D341Med (cell line): ENCODE measurements around the gene ITSN1.
"Not testable (repeated sequence)": the region's sequence is repeated elsewhere in the genome, so short reads cannot be mapped to it uniquely, and the experiment has no call there.

ENCODE experiments used
- DNase-seq: peaks from one replicate; pipeline ENCODE4 v3.0.0; 2012; ENCODE audit warnings: low spot score

The ITSN1 gene

GRCh38 chr21:33682992-33683627 is 40.8 kb downstream of the ITSN1 start:
- no peak for DNase-seq

- DNase-seq, result no peak
Measured at GRCh38 chr21:33684068-33684467, 41.8 kb downstream of the ITSN1 start.

GRCh38 chr21:33684923-33685560 is 42.7 kb downstream of the ITSN1 start:
- DNase-seq, result no peak

GRCh38 chr21:33685613-33686197 is 43.4 kb downstream of the ITSN1 start:
- no peak for DNase-seq

GRCh38 chr21:33686386-33686785 is 44.1 kb downstream of the ITSN1 start:
- DNase-seq, result no peak

GRCh38 chr21:33687634-33688033 is 45.3 kb downstream of the ITSN1 start:
- DNase-seq, result no peak

- no peak for DNase-seq
Measured at GRCh38 chr21:33688353-33688752, 46.1 kb downstream of the ITSN1 start.

- no peak for DNase-seq
Measured at GRCh38 chr21:33690874-33691273, 48.6 kb downstream of the ITSN1 start.

GRCh38 chr21:33691945-33692603 is 49.8 kb downstream of the ITSN1 start:
- DNase-seq, result no peak

GRCh38 chr21:33695813-33696212 is 53.5 kb downstream of the ITSN1 start:
- DNase-seq, result no peak

- DNase-seq, result no peak
Measured at GRCh38 chr21:33696465-33696864, 54.2 kb downstream of the ITSN1 start.

- no peak for DNase-seq
Measured at GRCh38 chr21:33698087-33698860, 56.0 kb downstream of the ITSN1 start.

GRCh38 chr21:33699277-33699676 is 57.0 kb downstream of the ITSN1 start:
- DNase-seq, result no peak

GRCh38 chr21:33700491-33700890 is 58.2 kb downstream of the ITSN1 start:
- DNase-seq, result peak; percentile 70

- no peak for DNase-seq
Measured at GRCh38 chr21:33703750-33704606, 61.7 kb downstream of the ITSN1 start.

- no peak for DNase-seq
Measured at GRCh38 chr21:33707846-33708245, 65.5 kb downstream of the ITSN1 start.

- no peak for DNase-seq
Measured at GRCh38 chr21:33708874-33709273, 66.6 kb downstream of the ITSN1 start.

- no peak for DNase-seq
Measured at GRCh38 chr21:33712022-33712803, 69.9 kb downstream of the ITSN1 start.

GRCh38 chr21:33721081-33721480 is 78.8 kb downstream of the ITSN1 start:
- no peak for DNase-seq

GRCh38 chr21:33729139-33729538 is 86.8 kb downstream of the ITSN1 start:
- not testable (repeated sequence) for DNase-seq

- DNase-seq, result no peak
Measured at GRCh38 chr21:33729641-33730040, 87.3 kb downstream of the ITSN1 start.
